ENCODE measurements around the gene ATP1A2. TPM values are rescaled to one million over a fixed set of nuclear protein-coding genes. Genes with fewer than 3 reads are reported as not detected.

Gene ATP1A2
- total and polyA plus RNA-seq, 7 donors: 52.5 to 1,040 (median 523) TPM

- H3K36me3 ChIP-seq (ENCODE audit: insufficient read depth in 1 of 2, low read depth in 1 of 2): no peaks in the 10 kb centered on the region
- WGBS, 3 donors: 33 to 41% (median 36%) methylated on average over 88 to 96 of the region's 96 CpGs
- H3K4me1 ChIP-seq: no peaks in the 10 kb centered on the region
- peak; percentile 54 for TF ChIP-seq CTCF (IDR thresholded peaks at IDR 0.05)
- peak overlapping the region; percentile 57 for H3K4me3 ChIP-seq
- peak; percentile 54 to 71 (median 60) for ATAC-seq
- H3K9me3 ChIP-seq: no peaks in the 10 kb centered on the region
- DNase-seq: peak; percentile 48 to 71
- intact Hi-C loops (cut with DNase I): loop anchor here (5.0 to 10.0 kb wide), 2 partner anchors 37 to 291 kb away; no protein-coding TSS in a partner anchor
- H3K27ac ChIP-seq: no peak overlapping the region
- H3K27me3 ChIP-seq (ENCODE audit: insufficient read depth in 3 of 3, low read length in 2 of 3): peaks cover 0 to 21% (median 0%) of the 10 kb centered on the region in 3 donors
Observed at GRCh38 chr1:160083968-160084770, 31.4 kb upstream of the ATP1A2 start.

- Histone ChIP-seq H3K4me1 (no peaks in the 10 kb centered on the region), H3K27ac (no peak overlapping the region), H3K27me3 (ENCODE audit: insufficient read depth in 3 of 3, low read length in 2 of 3) (peaks cover 0 to 21% (median 0%) of the 10 kb centered on the region in 3 donors), H3K4me3 (no peak overlapping the region), H3K36me3 (ENCODE audit: insufficient read depth in 1 of 2, low read depth in 1 of 2) (no peaks in the 10 kb centered on the region), H3K9me3 (no peaks in the 10 kb centered on the region)
- DNase-seq (no peak), ATAC-seq (no peak)
- intact Hi-C loops (cut with DNase I): loop anchor here (5.0 to 10.0 kb wide), 3 partner anchors 38 to 290 kb away; no protein-coding TSS in a partner anchor
- WGBS, 3 donors: 81 to 86% (median 84%) methylated on average over 30 of the region's 30 CpGs
- no peak for TF ChIP-seq CTCF (IDR thresholded peaks at IDR 0.05)
Observed at GRCh38 chr1:160084771-160085321, 30.7 kb upstream of the ATP1A2 start.

- peak; percentile 88 for TF ChIP-seq CTCF (IDR thresholded peaks at IDR 0.05)
- no peak overlapping the region for H3K4me3 ChIP-seq
- H3K27ac ChIP-seq: peak overlapping the region; percentile 27
- H3K36me3 ChIP-seq (ENCODE audit: insufficient read depth in 1 of 2, low read depth in 1 of 2): no peaks in the 10 kb centered on the region
- WGBS, 3 donors: 33 to 44% (median 41%) methylated on average over 17 to 19 of the region's 19 CpGs
- DNase-seq (peak; percentile 84 to 91), ATAC-seq (peak; percentile 79 to 92 (median 82))
- intact Hi-C loops (cut with DNase I): loop anchor here (5.0 to 10.0 kb wide), 2 partner anchors 206 to 289 kb away; no protein-coding TSS in a partner anchor
- no peaks in the 10 kb centered on the region for H3K4me1 ChIP-seq
- no peaks in the 10 kb centered on the region for H3K9me3 ChIP-seq
- H3K27me3 ChIP-seq (ENCODE audit: insufficient read depth in 3 of 3, low read length in 2 of 3): peaks cover 0 to 21% (median 0%) of the 10 kb centered on the region in 3 donors
Observed at GRCh38 chr1:160085686-160086455, 29.7 kb upstream of the ATP1A2 start.

- Histone ChIP-seq H3K9me3 (no peaks in the 10 kb centered on the region), H3K4me1 (no peaks in the 10 kb centered on the region), H3K27me3 (ENCODE audit: insufficient read depth in 3 of 3, low read length in 2 of 3) (peaks cover 0 to 19% (median 0%) of the 10 kb centered on the region in 3 donors), H3K36me3 (ENCODE audit: insufficient read depth in 1 of 2, low read depth in 1 of 2) (peaks cover 0 to 1% of the 10 kb centered on the region in 2 donors), H3K27ac (peak overlapping the region; percentile 27), H3K4me3 (no peak overlapping the region)
- DNase-seq (no peak), ATAC-seq (peak in 1 of 4 donors; percentile 41)
- intact Hi-C loops (cut with DNase I): loop anchor here (5.0 to 10.0 kb wide), 2 partner anchors 206 to 288 kb away; no protein-coding TSS in a partner anchor
- no peak for TF ChIP-seq CTCF (IDR thresholded peaks at IDR 0.05)
- 58 to 71% (median 66%) methylated on average over 5 of the region's 5 CpGs for WGBS, 3 donors
Observed at GRCh38 chr1:160086456-160086892, 29.1 kb upstream of the ATP1A2 start.

Data from psoas muscle (tissue), 8 donors.